GM18858 (cell line): ENCODE measurements around the gene FAM163A.
"Not testable (repeated sequence)": the region's sequence is repeated elsewhere in the genome, so short reads cannot be mapped to it uniquely, and the experiment has no call there.

Source experiments
- ATAC-seq: cut with Tn5 transposase; IDR thresholded peaks from one replicate; pipeline ENCODE4 v1.9.1; 2021; ENCODE audit not compliant: unreplicated experiment

Gene FAM163A

GRCh38 chr1:179742717-179743678, at the start of gene FAM163A:
FAM163A (plus strand) TSS chr1:179743291; CDS start chr1:179813098, 69,807 bp downstream.
- no peak for ATAC-seq

- ATAC-seq = not testable (repeated sequence)
Measured at GRCh38 chr1:179694530-179694929, 48.6 kb upstream of the FAM163A start.

- no peak for ATAC-seq
Measured at GRCh38 chr1:179702946-179703539, 40.0 kb upstream of the FAM163A start.

- no peak for ATAC-seq
Measured at GRCh38 chr1:179706339-179706941, 36.7 kb upstream of the FAM163A start.

GRCh38 chr1:179707406-179707805, 35.7 kb upstream of the FAM163A start:
- ATAC-seq = no peak

- no peak for ATAC-seq
Measured at GRCh38 chr1:179708434-179709195, 34.5 kb upstream of the FAM163A start.

GRCh38 chr1:179709841-179710329, 33.2 kb upstream of the FAM163A start:
- ATAC-seq = peak; percentile 87

GRCh38 chr1:179714159-179714558, 28.9 kb upstream of the FAM163A start:
- no peak for ATAC-seq

- no peak for ATAC-seq
Measured at GRCh38 chr1:179714623-179715022, 28.5 kb upstream of the FAM163A start.

GRCh38 chr1:179719272-179719671, 23.8 kb upstream of the FAM163A start:
- no peak for ATAC-seq

GRCh38 chr1:179728271-179728670, 14.8 kb upstream of the FAM163A start:
- ATAC-seq = no peak

GRCh38 chr1:179729881-179730280, 13.2 kb upstream of the FAM163A start:
- no peak for ATAC-seq

GRCh38 chr1:179731643-179732042, 11.4 kb upstream of the FAM163A start:
- ATAC-seq = no peak

GRCh38 chr1:179742291-179742690, 800 bp upstream of the FAM163A start:
- ATAC-seq = no peak

GRCh38 chr1:179743679-179744400, 749 bp downstream of the FAM163A start:
- no peak for ATAC-seq

- no peak for ATAC-seq
Measured at GRCh38 chr1:179744401-179745130, 1.5 kb downstream of the FAM163A start.

- ATAC-seq = no peak
Measured at GRCh38 chr1:179745131-179745611, 2.1 kb downstream of the FAM163A start.

GRCh38 chr1:179745743-179746142, 2.7 kb downstream of the FAM163A start:
- no peak for ATAC-seq

- no peak for ATAC-seq
Measured at GRCh38 chr1:179747611-179748010, 4.5 kb downstream of the FAM163A start.
